ENCODE data around the gene OR7G3. TPM values are rescaled to one million over a fixed set of nuclear protein-coding genes. Genes with fewer than 3 reads are reported as not detected.

Gene OR7G3
- not detected in 2 replicates for total RNA-seq (2014; rRNA removed; shearing (Covaris generic))

- H3K4me3 ChIP-seq (ENCODE audit: insufficient read depth, low read depth, low read length), result no peak within 1 kb of the TSS
- H3K27me3 ChIP-seq (ENCODE audit: control insufficient read depth, insufficient read depth, low read length), result no peaks in the 10 kb centered on the region
- H3K36me3 ChIP-seq (replicated peaks; ENCODE audit: control insufficient read depth, insufficient read depth, low read length), result no peaks in the 10 kb centered on the region
- no peak for DNase-seq
Measured at GRCh38 chr19:9126900-9127405, at the start of gene OR7G3. Gene OR7G3, minus strand, starts transcription at chr19:9126950. Its CDS starts 0 bp downstream, at chr19:9126950.

GRCh38 chr19:9175326-9175725 lies 48.6 kb upstream of the OR7G3 start:
- H3K36me3 ChIP-seq (replicated peaks; ENCODE audit: control insufficient read depth, insufficient read depth, low read length), result no peaks in the 10 kb centered on the region
- no peak for DNase-seq
- no peaks in the 10 kb centered on the region for H3K27me3 ChIP-seq (ENCODE audit: control insufficient read depth, insufficient read depth, low read length)
- no peak overlapping the region for H3K4me3 ChIP-seq (ENCODE audit: insufficient read depth, low read depth, low read length)

- DNase-seq, result no peak
- H3K36me3 ChIP-seq (replicated peaks; ENCODE audit: control insufficient read depth, insufficient read depth, low read length), result no peaks in the 10 kb centered on the region
- H3K4me3 ChIP-seq (ENCODE audit: insufficient read depth, low read depth, low read length), result no peak overlapping the region
- H3K27me3 ChIP-seq (ENCODE audit: control insufficient read depth, insufficient read depth, low read length), result no peaks in the 10 kb centered on the region
Measured at GRCh38 chr19:9171393-9171991, 44.7 kb upstream of the OR7G3 start.

- peaks cover 10% of the 10 kb centered on the region for H3K36me3 ChIP-seq (replicated peaks; ENCODE audit: control insufficient read depth, insufficient read depth, low read length)
- H3K4me3 ChIP-seq (ENCODE audit: insufficient read depth, low read depth, low read length), result no peak overlapping the region
- no peak for DNase-seq
- no peaks in the 10 kb centered on the region for H3K27me3 ChIP-seq (ENCODE audit: control insufficient read depth, insufficient read depth, low read length)
Measured at GRCh38 chr19:9166846-9167245, 40.1 kb upstream of the OR7G3 start.

GRCh38 chr19:9165261-9165660 lies 38.5 kb upstream of the OR7G3 start:
- Histone ChIP-seq H3K36me3 (replicated peaks; ENCODE audit: control insufficient read depth, insufficient read depth, low read length) (peaks cover 26% of the 10 kb centered on the region), H3K4me3 (ENCODE audit: insufficient read depth, low read depth, low read length) (no peak overlapping the region), H3K27me3 (ENCODE audit: control insufficient read depth, insufficient read depth, low read length) (no peaks in the 10 kb centered on the region)
- DNase-seq, result no peak

GRCh38 chr19:9161427-9161826 lies 34.7 kb upstream of the OR7G3 start:
- no peaks in the 10 kb centered on the region for H3K27me3 ChIP-seq (ENCODE audit: control insufficient read depth, insufficient read depth, low read length)
- H3K36me3 ChIP-seq (replicated peaks; ENCODE audit: control insufficient read depth, insufficient read depth, low read length), result peaks cover 47% of the 10 kb centered on the region
- no peak for DNase-seq
- H3K4me3 ChIP-seq (ENCODE audit: insufficient read depth, low read depth, low read length), result no peak overlapping the region

GRCh38 chr19:9159891-9160290 lies 33.1 kb upstream of the OR7G3 start:
- DNase-seq, result no peak
- H3K27me3 ChIP-seq (ENCODE audit: control insufficient read depth, insufficient read depth, low read length), result no peaks in the 10 kb centered on the region
- H3K36me3 ChIP-seq (replicated peaks; ENCODE audit: control insufficient read depth, insufficient read depth, low read length), result peaks cover 54% of the 10 kb centered on the region
- H3K4me3 ChIP-seq (ENCODE audit: insufficient read depth, low read depth, low read length), result no peak overlapping the region

GRCh38 chr19:9156304-9156703 lies 29.6 kb upstream of the OR7G3 start:
- peaks cover 42% of the 10 kb centered on the region for H3K36me3 ChIP-seq (replicated peaks; ENCODE audit: control insufficient read depth, insufficient read depth, low read length)
- DNase-seq, result no peak
- no peaks in the 10 kb centered on the region for H3K27me3 ChIP-seq (ENCODE audit: control insufficient read depth, insufficient read depth, low read length)
- H3K4me3 ChIP-seq (ENCODE audit: insufficient read depth, low read depth, low read length), result no peak overlapping the region

- Histone ChIP-seq H3K27me3 (ENCODE audit: control insufficient read depth, insufficient read depth, low read length) (no peaks in the 10 kb centered on the region), H3K4me3 (ENCODE audit: insufficient read depth, low read depth, low read length) (no peak overlapping the region), H3K36me3 (replicated peaks; ENCODE audit: control insufficient read depth, insufficient read depth, low read length) (peaks cover 35% of the 10 kb centered on the region)
- no peak for DNase-seq
Measured at GRCh38 chr19:9155591-9155990, 28.8 kb upstream of the OR7G3 start.

GRCh38 chr19:9151367-9151766 lies 24.6 kb upstream of the OR7G3 start:
- peaks cover 15% of the 10 kb centered on the region for H3K36me3 ChIP-seq (replicated peaks; ENCODE audit: control insufficient read depth, insufficient read depth, low read length)
- H3K27me3 ChIP-seq (ENCODE audit: control insufficient read depth, insufficient read depth, low read length), result no peaks in the 10 kb centered on the region
- no peak overlapping the region for H3K4me3 ChIP-seq (ENCODE audit: insufficient read depth, low read depth, low read length)
- no peak for DNase-seq

- DNase-seq, result no peak
- H3K4me3 ChIP-seq (ENCODE audit: insufficient read depth, low read depth, low read length), result no peak overlapping the region
- H3K27me3 ChIP-seq (ENCODE audit: control insufficient read depth, insufficient read depth, low read length), result no peaks in the 10 kb centered on the region
- H3K36me3 ChIP-seq (replicated peaks; ENCODE audit: control insufficient read depth, insufficient read depth, low read length), result peaks cover 11% of the 10 kb centered on the region
Measured at GRCh38 chr19:9150650-9151049, 23.9 kb upstream of the OR7G3 start.

GRCh38 chr19:9149997-9150396 lies 23.2 kb upstream of the OR7G3 start:
- Histone ChIP-seq H3K36me3 (replicated peaks; ENCODE audit: control insufficient read depth, insufficient read depth, low read length) (peaks cover 8% of the 10 kb centered on the region), H3K27me3 (ENCODE audit: control insufficient read depth, insufficient read depth, low read length) (no peaks in the 10 kb centered on the region), H3K4me3 (ENCODE audit: insufficient read depth, low read depth, low read length) (no peak overlapping the region)
- no peak for DNase-seq

- no peak overlapping the region for H3K4me3 ChIP-seq (ENCODE audit: insufficient read depth, low read depth, low read length)
- peaks cover 8% of the 10 kb centered on the region for H3K36me3 ChIP-seq (replicated peaks; ENCODE audit: control insufficient read depth, insufficient read depth, low read length)
- no peaks in the 10 kb centered on the region for H3K27me3 ChIP-seq (ENCODE audit: control insufficient read depth, insufficient read depth, low read length)
- no peak for DNase-seq
Measured at GRCh38 chr19:9148697-9149096, 21.9 kb upstream of the OR7G3 start.

GRCh38 chr19:9146882-9147281 lies 20.1 kb upstream of the OR7G3 start:
- no peak for DNase-seq
- no peak overlapping the region for H3K4me3 ChIP-seq (ENCODE audit: insufficient read depth, low read depth, low read length)
- no peaks in the 10 kb centered on the region for H3K27me3 ChIP-seq (ENCODE audit: control insufficient read depth, insufficient read depth, low read length)
- H3K36me3 ChIP-seq (replicated peaks; ENCODE audit: control insufficient read depth, insufficient read depth, low read length), result peaks cover 4% of the 10 kb centered on the region; the same call in 1 of the 2 replicates

GRCh38 chr19:9144920-9145319 lies 18.2 kb upstream of the OR7G3 start:
- H3K36me3 ChIP-seq (replicated peaks; ENCODE audit: control insufficient read depth, insufficient read depth, low read length), result peaks cover 4% of the 10 kb centered on the region; the same call in 1 of the 2 replicates
- DNase-seq, result no peak
- H3K27me3 ChIP-seq (ENCODE audit: control insufficient read depth, insufficient read depth, low read length), result no peaks in the 10 kb centered on the region
- no peak overlapping the region for H3K4me3 ChIP-seq (ENCODE audit: insufficient read depth, low read depth, low read length)
